Neural cell (in vitro differentiated cells): ENCODE data around the gene COBLL1. TPM values are rescaled to one million over a fixed set of nuclear protein-coding genes. Genes with fewer than 3 reads are reported as not detected.

Source experiments
- H2AFZ ChIP-seq: fragments of 200-600, 300-800 bp; sonication (generic), shearing (Covaris generic); 2 replicates; pipeline ENCODE4 v1.6.0; 2014; ENCODE audit warnings: low read depth, mild to moderate bottlenecking, antibody characterized with exemption, low read length, moderate library complexity
- H3F3A ChIP-seq: fragments of 200-600 bp; shearing (Covaris generic); 2 replicates; pipeline ENCODE4 v1.6.1; 2016; ENCODE audit warnings: mild to moderate bottlenecking, moderate library complexity, mixed read lengths, antibody characterized with exemption, low read length; ENCODE audit not compliant: insufficient read depth, poor library complexity, severe bottlenecking
- H3K27ac ChIP-seq: fragments of 200-600, 300-800 bp; sonication (generic), shearing (Covaris generic); 2 replicates; pipeline ENCODE4 v1.5.1; 2014; ENCODE audit warnings: mild to moderate bottlenecking, low read length, moderate library complexity
- H3K27me3 ChIP-seq: fragments of 300-800, 200-600 bp; sonication (generic), shearing (Covaris generic); 2 replicates; pipeline ENCODE4 v1.6.0; 2014; ENCODE audit warnings: mild to moderate bottlenecking, low read depth, low read length, moderate library complexity; ENCODE audit not compliant: insufficient read depth
- H3K36me3 ChIP-seq: fragments of 300-800, 200-600 bp; sonication (generic), shearing (Covaris generic); 2 replicates; pipeline ENCODE4 v1.5.1; 2014; ENCODE audit warnings: mild to moderate bottlenecking, antibody characterized with exemption, low read length, moderate library complexity; ENCODE audit not compliant: insufficient read depth
- H3K4me2 ChIP-seq: fragments of 300-800, 200-600 bp; sonication (generic), shearing (Covaris generic); 2 replicates; pipeline ENCODE4 v1.6.0; 2014; ENCODE audit warnings: mild to moderate bottlenecking, low read length
- H3K4me3 ChIP-seq: fragments of 300-800, 200-600 bp; sonication (generic), shearing (Covaris generic); 2 replicates; pipeline ENCODE4 v1.5.1; 2014; ENCODE audit warnings: mild to moderate bottlenecking, low read length, moderate library complexity
- H3K79me2 ChIP-seq: fragments of 200-600 bp; shearing (Covaris generic); replicated peaks from 2 replicates; pipeline ENCODE4 v1.6.0; 2014; ENCODE audit warnings: mild to moderate bottlenecking, low read length, moderate library complexity; ENCODE audit not compliant: insufficient read depth
- H3K9ac ChIP-seq: fragments of 300-800, 200-600 bp; sonication (generic), shearing (Covaris generic); 2 replicates; pipeline ENCODE4 v1.6.1; 2016; ENCODE audit warnings: mild to moderate bottlenecking, low read length, mixed read lengths
- H3K9me2 ChIP-seq: fragments of 200-600 bp; shearing (Covaris generic); 2 replicates; pipeline ENCODE4 v1.6.1; 2016; ENCODE audit warnings: mild to moderate bottlenecking, low read length, mixed read lengths; ENCODE audit not compliant: insufficient read depth
- H3K9me3 ChIP-seq: fragments of 200-600, 300-800 bp; sonication (generic), shearing (Covaris generic); 2 replicates; pipeline ENCODE4 v1.6.1; 2016; ENCODE audit warnings: mild to moderate bottlenecking, mixed run types, low read length, moderate library complexity, mixed read lengths
- H4K20me1 ChIP-seq: fragments of 200-600 bp; shearing (Covaris generic); 2 replicates; pipeline ENCODE4 v1.6.1; 2016; ENCODE audit warnings: mild to moderate bottlenecking, mixed run types; ENCODE audit not compliant: insufficient read depth
- EP300 ChIP-seq: fragments of 450-650 bp; conservative IDR thresholded peaks from 2 replicates; pipeline ENCODE4 v1.6.1; 2014; ENCODE audit warnings: antibody characterized with exemption, mild to moderate bottlenecking, moderate library complexity; ENCODE audit not compliant: poor library complexity, severe bottlenecking
- EZH2 ChIP-seq: fragments of 200-600, 300-800 bp; shearing (Covaris generic), sonication (generic); IDR thresholded peaks from 2 replicates; pipeline ENCODE4 v1.6.1; 2014; ENCODE audit warnings: antibody characterized with exemption, low read length, borderline replicate concordance, mild to moderate bottlenecking; ENCODE audit not compliant: insufficient read depth, poor library complexity, severe bottlenecking
- MXI1 ChIP-seq: fragments of 450-650 bp; conservative IDR thresholded peaks from 2 replicates; pipeline ENCODE4 v1.6.1; 2014; ENCODE audit warnings: antibody characterized with exemption, mild to moderate bottlenecking; ENCODE audit not compliant: poor library complexity, severe bottlenecking
- POLR2AphosphoS5 ChIP-seq: IDR thresholded peaks from 2 replicates; pipeline ENCODE4 v1.6.1; 2012
- RAD21 ChIP-seq: fragments of 450-650 bp; conservative IDR thresholded peaks from 2 replicates; pipeline ENCODE4 v1.6.1; 2014; ENCODE audit warnings: antibody characterized with exemption, mild to moderate bottlenecking, moderate library complexity
- SMC3 ChIP-seq: fragments of 450-650 bp; conservative IDR thresholded peaks from 2 replicates; pipeline ENCODE4 v1.6.1; 2014; ENCODE audit warnings: antibody characterized with exemption, mild to moderate bottlenecking, moderate library complexity; ENCODE audit not compliant: poor library complexity
- TAF1 ChIP-seq: IDR thresholded peaks from 2 replicates; pipeline ENCODE4 v1.6.1; 2012; ENCODE audit warnings: low read depth
- polyA plus RNA-seq: library from polyadenylated mRNA; depleted of rRNA; stranded (reverse); fragments of >200 nt; gene quantifications from 2 replicates; pipeline ENCODE4 v1.2.3, GENCODE V29; 2014
- TF ChIP-seq, protein P1 (sequence below): fragments of 450-650 bp; IDR thresholded peaks from 2 replicates; pipeline ENCODE4 v1.5.1; 2014; ENCODE audit warnings: antibody characterized with exemption, mild to moderate bottlenecking, moderate library complexity; ENCODE audit not compliant: poor library complexity, severe bottlenecking
- TF ChIP-seq, protein P2 (sequence below): IDR thresholded peaks from 2 replicates; pipeline ENCODE4 v1.6.1; 2012; ENCODE audit warnings: borderline replicate concordance

COBLL1 gene
- polyA plus RNA-seq, 1 donor from 2014 or later = 0.11 TPM

DNA sequence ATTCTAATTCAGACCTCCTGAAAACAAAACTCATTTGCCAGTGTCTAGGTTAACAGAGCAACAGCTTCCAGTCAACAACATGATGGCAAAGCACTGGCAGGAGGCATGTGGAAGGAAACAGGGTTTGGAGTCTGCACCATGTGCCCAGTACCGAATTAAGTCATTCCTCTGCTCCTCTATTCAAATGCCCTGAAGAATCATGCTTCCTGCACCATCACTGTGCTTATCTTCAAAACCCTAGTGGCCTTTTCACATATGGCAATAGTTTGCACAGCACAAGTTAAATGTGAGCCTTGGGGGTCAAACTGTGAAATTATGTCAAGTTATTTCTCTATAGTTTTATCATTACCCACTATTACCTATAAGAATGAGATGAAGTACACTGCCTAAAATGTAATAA is 145.0 kb downstream of the COBLL1 start:
- Histone ChIP-seq H3K4me2 (no peak overlapping the region), H3K9me3 (no peaks in the 10 kb centered on the region), H2AFZ (no peak overlapping the region), H4K20me1 (no peaks in the 10 kb centered on the region), H3K27me3 (no peaks in the 10 kb centered on the region), H3K9ac (no peak overlapping the region), H3K27ac (no peak overlapping the region), H3K9me2 (no peaks in the 10 kb centered on the region), H3K79me2 (no peaks in the 10 kb centered on the region), H3K36me3 (no peaks in the 10 kb centered on the region), H3F3A (no peaks in the 10 kb centered on the region), H3K4me3 (no peak overlapping the region)
- TF ChIP-seq, protein P1, sequence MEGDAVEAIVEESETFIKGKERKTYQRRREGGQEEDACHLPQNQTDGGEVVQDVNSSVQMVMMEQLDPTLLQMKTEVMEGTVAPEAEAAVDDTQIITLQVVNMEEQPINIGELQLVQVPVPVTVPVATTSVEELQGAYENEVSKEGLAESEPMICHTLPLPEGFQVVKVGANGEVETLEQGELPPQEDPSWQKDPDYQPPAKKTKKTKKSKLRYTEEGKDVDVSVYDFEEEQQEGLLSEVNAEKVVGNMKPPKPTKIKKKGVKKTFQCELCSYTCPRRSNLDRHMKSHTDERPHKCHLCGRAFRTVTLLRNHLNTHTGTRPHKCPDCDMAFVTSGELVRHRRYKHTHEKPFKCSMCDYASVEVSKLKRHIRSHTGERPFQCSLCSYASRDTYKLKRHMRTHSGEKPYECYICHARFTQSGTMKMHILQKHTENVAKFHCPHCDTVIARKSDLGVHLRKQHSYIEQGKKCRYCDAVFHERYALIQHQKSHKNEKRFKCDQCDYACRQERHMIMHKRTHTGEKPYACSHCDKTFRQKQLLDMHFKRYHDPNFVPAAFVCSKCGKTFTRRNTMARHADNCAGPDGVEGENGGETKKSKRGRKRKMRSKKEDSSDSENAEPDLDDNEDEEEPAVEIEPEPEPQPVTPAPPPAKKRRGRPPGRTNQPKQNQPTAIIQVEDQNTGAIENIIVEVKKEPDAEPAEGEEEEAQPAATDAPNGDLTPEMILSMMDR = no peak
- no peak for TF ChIP-seq MXI1
- TF ChIP-seq SMC3 = no peak
- no peak for TF ChIP-seq TAF1
- no peak for TF ChIP-seq EZH2
- no peak for TF ChIP-seq POLR2AphosphoS5

DNA sequence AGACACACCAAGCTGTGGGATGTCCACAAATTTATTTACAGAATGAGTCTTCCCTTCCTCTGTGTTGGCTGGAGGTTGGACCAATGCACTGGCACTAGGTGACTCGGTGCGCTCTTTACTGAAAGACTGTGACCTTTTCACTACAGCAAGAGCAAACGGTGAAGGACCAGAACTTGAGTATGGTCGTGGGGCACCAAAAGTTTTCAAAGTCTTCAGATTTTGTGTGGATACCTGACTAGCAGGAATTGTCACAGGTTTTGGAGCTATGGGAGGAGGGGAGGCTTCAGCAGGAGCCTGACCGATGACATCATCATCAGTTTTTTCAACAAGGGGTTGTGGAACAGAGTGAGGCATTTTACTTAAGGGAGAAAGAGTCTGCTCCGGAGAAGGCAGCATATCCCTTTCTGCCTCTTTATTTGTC is 147.3 kb downstream of the COBLL1 start:
- Histone ChIP-seq H3K9ac (no peak overlapping the region), H3K27me3 (no peaks in the 10 kb centered on the region), H4K20me1 (no peaks in the 10 kb centered on the region), H3K4me2 (no peak overlapping the region), H3K36me3 (no peaks in the 10 kb centered on the region), H3K79me2 (no peaks in the 10 kb centered on the region), H3K4me3 (no peak overlapping the region), H3F3A (no peaks in the 10 kb centered on the region), H3K27ac (no peak overlapping the region), H3K9me3 (no peaks in the 10 kb centered on the region), H3K9me2 (no peaks in the 10 kb centered on the region), H2AFZ (no peak overlapping the region)
- TF ChIP-seq EP300 (no peak), TAF1 (no peak), RAD21 (no peak), EZH2 (no peak), MXI1 (no peak), POLR2AphosphoS5 (no peak), SMC3 (no peak)
- TF ChIP-seq, protein P2, sequence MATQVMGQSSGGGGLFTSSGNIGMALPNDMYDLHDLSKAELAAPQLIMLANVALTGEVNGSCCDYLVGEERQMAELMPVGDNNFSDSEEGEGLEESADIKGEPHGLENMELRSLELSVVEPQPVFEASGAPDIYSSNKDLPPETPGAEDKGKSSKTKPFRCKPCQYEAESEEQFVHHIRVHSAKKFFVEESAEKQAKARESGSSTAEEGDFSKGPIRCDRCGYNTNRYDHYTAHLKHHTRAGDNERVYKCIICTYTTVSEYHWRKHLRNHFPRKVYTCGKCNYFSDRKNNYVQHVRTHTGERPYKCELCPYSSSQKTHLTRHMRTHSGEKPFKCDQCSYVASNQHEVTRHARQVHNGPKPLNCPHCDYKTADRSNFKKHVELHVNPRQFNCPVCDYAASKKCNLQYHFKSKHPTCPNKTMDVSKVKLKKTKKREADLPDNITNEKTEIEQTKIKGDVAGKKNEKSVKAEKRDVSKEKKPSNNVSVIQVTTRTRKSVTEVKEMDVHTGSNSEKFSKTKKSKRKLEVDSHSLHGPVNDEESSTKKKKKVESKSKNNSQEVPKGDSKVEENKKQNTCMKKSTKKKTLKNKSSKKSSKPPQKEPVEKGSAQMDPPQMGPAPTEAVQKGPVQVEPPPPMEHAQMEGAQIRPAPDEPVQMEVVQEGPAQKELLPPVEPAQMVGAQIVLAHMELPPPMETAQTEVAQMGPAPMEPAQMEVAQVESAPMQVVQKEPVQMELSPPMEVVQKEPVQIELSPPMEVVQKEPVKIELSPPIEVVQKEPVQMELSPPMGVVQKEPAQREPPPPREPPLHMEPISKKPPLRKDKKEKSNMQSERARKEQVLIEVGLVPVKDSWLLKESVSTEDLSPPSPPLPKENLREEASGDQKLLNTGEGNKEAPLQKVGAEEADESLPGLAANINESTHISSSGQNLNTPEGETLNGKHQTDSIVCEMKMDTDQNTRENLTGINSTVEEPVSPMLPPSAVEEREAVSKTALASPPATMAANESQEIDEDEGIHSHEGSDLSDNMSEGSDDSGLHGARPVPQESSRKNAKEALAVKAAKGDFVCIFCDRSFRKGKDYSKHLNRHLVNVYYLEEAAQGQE = no peak
- TF ChIP-seq, protein P1 = no peak
